SK-N-DZ (cell line): ENCODE measurements around the gene RIMKLA.

Source experiments
- DNase-seq: peaks from one replicate; pipeline ENCODE4 v3.0.0-alpha.2; 2015; ENCODE audit warnings: low spot score

Gene RIMKLA

DNA sequence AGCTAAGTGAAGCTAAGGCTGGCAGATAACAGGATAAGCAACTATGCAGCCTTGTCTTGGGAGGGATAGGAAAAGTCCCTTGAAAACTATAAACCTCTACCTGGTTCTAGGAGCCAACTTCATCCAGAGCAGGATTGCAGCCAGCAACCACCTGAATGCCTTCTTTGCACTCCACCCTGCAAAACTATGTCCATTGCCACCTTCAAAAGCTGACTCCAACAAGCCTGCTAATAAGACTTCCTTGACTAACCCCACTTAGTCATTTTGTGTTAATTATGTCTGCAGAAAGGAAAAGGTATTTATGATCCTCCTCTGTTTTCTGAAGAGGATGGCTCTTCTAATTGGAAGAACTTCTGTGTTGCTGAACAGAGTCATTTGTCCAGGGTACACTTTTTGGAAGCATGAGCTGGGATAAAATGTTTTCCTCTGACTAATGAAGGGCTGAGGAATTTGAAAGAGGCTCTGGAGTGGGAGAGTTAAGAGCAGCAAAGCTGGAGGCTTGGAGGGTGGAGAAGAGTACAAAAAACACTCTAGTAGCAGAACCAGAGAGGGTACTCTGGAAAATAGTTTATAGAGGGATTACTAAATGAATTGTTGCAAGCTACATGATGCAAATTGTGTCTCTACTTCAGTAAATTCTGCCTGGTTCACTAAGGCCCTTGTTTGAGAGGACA lies 9.6 kb upstream of the RIMKLA start:
- no peak for DNase-seq

GRCh38 chr1:42372796-42373195 lies 7.8 kb upstream of the RIMKLA start:
- no peak for DNase-seq

- peak; percentile 44 for DNase-seq
Observed at GRCh38 chr1:42379794-42380585, 602 bp upstream of the RIMKLA start.

- peak; percentile 4 for DNase-seq
Observed at GRCh38 chr1:42381280-42381673, 685 bp downstream of the RIMKLA start.

DNA sequence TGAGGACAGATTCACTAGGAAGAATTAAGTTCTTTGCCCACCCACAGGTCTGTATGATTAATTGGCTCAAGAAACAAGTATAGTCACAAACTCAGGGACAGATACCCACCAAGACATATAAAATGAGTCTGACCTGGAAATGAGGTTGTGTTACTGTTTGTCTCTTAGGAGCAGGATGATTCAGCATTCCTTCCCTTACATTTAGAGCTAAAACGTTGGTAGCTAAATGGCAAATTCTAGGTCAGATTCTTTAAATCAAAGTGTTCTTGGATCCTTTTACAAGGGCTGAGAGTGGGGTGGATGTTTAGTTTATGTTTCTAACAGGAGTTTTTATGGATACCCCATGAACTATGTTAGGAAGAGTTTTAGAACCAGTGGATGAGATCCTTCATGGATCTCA lies 4.7 kb downstream of the RIMKLA start:
- no peak for DNase-seq

DNA sequence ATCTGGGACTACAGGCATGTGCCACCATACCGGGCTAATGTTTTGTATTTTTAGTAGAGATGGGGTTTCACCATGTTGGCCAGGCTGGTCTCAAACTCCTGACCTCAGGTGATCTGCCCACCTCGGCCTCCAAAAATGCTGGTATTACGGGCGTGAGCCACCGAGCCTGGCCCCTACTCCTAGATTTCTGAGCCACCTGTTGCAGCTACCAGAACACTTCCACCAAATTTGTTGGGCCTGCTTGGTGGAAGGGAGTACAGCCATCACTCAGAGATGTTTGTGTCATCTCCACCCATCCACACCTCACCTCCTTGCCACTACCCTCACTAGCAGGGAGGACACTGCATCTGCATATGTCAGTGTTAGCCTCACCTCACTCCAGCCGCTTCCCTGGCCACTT lies 5.5 kb downstream of the RIMKLA start:
- no peak for DNase-seq

DNA sequence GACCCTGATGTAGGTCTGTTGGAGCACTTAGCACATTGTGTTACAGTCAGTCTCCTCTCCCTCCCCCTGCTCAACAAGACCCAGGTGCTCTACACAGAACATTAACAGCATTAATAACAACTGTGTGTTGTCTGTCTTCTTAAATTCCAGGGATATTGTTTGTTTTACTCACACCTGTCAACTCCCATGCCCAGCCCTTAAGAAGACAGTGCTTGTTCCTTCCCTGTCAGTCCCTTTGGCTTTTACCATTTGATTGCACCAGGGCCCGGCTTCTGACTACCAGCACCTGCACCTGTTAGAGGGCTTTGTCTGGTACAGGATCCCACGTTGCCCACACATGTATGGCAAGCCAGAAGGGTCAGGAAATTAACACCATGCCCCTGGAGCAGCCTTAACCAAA lies 11.7 kb downstream of the RIMKLA start:
- DNase-seq, result no peak

DNA sequence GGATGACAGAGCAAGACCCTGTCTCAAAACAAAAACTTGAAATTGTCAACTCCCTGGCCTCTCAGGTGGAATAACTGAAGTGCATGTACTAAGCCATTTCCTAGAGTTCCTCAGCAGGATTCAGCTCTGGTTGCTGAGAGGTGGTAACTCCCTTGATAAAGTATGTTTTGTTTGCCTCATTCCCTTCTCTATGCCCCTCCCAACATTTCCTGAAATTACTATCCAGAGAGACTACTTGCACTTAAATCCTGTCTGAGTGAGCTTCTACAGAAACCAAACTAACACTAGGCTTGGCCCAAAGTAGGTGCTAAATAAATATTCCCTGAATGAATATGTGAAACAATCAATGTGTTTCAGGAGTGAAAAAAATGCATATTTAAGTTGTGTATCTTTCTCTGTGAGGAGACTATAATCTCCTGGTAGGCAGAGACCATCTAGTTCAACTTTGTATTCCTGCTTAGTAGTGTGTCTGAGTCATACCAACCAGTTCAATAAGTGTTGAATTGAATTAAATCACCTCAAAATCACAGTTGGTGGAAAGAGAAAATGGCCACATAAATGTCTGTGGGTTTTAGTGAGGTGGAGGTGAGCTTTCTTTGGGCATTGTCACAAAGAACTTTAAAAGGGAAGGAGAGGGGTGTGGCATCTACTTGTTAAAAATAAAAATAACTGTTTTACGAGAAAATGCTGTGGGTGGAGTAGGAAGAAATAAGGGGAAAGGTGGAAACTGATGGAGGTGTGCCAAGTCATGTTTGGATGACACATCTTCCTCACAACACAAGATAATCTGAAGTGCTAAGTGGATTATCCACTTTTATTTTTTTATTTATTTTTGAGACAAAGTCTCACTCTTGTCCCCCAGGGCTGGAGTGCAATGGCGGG lies 12.6 kb downstream of the RIMKLA start:
- DNase-seq, result no peak

DNA sequence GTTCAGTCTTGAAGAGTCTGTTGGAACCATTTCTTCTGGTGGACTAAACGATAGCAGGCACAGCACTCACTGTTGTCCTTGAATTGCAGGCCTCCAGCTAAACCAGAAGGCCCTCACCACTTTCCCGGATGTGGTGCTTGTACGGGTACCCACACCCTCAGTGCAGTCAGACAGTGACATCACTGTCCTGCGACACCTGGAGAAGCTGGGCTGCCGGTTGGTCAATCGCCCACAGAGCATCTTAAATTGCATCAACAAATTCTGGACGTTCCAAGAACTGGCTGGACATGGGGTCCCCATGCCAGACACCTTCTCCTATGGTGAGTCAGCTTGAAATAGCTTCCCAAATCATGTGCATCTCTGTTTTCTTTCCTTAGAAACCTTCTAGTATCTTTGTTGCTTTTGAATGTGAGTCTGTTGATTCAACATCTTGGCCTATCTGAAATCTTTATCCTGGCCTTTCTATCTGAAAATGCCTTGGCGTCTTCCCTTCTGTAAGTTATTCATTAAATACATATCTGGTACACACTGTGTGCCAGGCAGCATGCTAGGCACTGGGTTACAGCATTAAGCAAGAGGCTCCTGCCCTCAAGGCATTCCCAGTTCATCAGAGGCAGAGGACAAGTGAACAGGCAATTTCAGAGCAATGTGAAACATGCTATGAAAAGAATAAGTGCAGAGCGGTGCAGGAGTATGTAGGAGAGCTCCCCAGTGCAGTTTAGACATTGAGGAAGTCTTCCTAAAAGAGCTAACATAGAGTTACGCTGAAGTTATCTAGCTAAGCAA lies 18.9 kb downstream of the RIMKLA start:
- DNase-seq, result no peak

DNA sequence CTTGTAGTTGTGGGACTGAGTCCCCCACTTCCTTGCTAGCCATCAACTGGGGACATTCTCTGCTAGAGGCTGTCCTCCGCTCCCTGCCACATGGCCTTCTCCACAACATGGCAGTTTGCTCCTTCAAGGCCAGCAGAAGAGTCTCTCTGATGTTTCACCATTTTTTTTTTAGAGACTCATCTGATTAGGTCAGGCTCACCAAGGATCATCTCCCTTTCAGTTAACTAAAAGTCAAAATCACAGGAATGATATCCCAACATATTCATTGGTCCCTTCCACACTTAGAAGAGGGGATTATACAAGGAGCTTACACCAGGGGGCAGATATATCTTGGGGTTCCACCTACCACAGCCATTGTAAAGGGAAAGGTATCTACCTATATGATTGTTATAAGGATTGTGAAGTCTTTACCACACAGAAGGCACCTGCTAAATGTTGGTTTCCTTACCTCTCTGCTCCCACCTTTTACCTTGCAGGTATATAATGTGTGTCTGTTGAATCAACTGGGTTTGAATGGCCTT lies 23.3 kb downstream of the RIMKLA start:
- no peak for DNase-seq

DNA sequence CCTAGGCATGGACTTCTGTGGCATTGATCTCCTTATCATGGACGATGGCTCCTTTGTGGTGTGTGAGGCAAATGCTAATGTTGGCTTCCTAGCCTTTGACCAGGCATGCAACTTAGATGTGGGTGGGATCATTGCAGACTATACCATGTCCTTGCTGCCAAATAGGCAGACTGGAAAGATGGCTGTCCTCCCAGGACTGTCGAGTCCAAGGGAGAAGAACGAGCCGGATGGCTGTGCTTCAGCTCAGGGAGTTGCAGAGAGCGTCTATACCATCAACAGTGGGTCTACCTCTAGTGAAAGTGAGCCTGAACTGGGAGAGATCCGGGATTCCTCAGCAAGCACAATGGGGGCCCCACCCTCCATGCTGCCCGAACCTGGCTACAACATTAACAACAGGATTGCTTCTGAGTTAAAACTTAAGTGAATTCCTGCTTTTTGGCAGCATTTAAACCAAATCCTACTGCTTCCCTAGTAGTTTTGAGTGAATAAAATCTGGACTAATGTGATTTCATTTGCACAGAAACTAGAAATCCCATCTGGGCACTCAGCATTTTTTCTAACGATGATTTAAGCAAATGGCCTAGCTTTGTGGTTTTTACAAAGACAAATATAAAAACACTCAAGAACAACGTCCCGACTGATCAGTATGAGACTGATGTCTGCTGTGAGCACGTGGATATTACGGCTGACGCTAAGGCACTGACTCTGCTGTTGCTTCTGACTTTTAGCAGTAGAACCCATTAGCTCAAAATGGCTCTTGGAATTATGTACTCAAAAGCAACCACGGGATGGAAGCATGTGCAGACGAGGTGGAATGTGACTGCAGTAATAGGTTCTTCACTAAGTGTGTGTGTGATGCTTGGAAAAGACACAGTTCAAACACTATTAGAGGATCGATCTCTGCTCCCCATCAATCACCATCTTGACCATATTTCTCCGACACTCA lies 34.2 kb downstream of the RIMKLA start:
- DNase-seq, result no peak

DNA sequence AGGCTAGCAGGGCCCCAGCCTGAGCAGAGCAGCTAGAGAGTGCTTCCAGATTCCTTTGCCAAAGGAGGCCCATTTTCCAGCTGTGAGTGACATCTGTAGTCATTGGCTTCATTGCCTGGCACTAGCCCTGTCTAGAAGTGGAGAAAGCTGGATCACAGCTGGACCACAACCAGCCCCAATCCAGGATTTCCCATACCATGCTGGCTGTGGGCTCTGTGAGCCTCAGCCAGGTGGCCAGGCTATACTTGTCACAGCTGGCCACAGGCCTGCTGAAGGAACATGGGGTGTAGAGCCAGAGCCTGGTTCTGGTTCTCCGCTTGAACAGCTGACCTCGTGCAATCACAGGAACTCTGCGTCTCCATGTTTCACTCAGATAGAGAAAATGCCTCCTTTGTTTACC lies 36.6 kb downstream of the RIMKLA start:
- DNase-seq, result no peak

- DNase-seq, result no peak
Observed at GRCh38 chr1:42418516-42418915, 37.9 kb downstream of the RIMKLA start.

DNA sequence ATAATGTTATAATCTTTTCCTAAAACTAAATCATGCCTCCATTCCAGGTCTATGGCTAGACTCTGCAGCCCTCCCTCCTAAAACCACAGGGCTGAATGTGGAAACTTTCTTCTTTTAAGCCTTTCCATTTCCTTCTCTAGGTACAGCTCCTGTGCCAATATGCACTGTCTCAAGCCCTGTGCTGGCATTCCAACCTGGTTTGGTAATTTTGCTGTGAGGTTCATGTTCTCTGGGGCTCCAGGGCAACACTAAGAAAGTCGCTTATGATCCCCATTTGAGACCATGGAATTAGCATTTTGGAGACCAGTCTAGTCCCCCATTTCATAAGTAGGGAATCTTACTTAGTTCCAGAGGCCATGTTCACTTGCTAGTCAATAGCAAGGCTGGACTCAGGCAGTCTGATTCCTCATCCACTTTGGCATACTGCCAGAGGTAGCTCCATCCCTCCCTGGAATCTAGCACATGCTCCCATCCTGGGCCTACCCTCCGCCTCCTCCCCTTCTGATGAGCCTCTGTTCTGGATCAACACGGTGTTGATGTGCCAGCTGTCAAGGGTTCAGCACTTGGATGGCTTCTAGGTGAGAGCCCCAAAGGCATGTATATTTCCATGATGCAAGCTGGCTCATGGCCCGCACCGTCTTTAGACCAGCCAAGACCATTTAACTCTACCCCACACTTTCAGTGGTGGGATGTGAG lies 38.7 kb downstream of the RIMKLA start:
- DNase-seq, result no peak

DNA sequence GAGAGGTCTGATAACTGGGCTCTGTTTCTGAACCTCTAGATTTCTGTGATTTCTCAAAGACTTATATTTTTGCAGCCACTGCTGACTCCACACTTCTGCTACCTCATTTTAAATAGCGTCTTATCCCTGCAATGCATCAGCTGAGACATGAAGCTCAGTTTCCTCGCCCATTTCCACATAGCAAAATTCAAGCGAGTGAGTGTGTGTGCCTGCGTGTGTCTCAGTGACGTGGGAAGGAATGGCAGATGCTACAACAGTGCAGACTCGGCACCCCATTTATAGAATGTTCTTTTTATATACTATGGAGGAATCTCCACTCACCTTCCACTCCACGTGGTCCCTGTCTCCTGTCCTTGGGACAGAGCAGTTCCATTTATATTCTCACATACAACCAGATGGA lies 39.5 kb downstream of the RIMKLA start:
- no peak for DNase-seq

- peak; percentile 45 for DNase-seq
Observed at GRCh38 chr1:42420911-42421585, 40.5 kb downstream of the RIMKLA start.

GRCh38 chr1:42422737-42423136 lies 42.1 kb downstream of the RIMKLA start:
- no peak for DNase-seq

DNA sequence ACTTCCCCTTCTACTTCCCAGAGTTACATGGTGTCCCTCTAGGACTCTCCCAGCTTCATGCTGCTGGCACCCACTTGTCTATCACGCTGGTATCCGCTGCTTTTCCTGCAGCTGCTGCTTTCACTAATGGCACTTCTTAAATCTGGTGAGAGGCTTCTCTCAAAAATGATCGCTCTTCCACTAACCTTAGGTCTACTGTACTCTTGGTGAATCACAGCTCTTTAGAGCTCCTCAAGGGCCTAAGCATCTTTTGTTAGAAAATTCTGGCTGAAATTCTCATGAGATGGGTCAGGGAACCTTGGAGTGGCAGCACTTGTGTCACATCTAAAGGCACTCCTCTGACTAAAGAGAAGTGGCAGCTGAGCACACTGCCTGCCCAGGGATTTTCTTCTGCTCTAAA lies 43.1 kb downstream of the RIMKLA start:
- no peak for DNase-seq

- no peak for DNase-seq
Observed at GRCh38 chr1:42424201-42424600, 43.6 kb downstream of the RIMKLA start.
